T-helper 1 cell treated with Interleukin-12 subunit alpha and Interleukin-12 subunit beta and Interleukin-4 antibody, amounts not matched to agents 30 μg/mL and 1 μg/mL, for 36 hours (primary cell): ENCODE data around the gene MYO9A.

Experiments
- H3K27ac Mint-ChIP-seq: one replicate; pipeline ENCODE4 v1.8.0; 2021; ENCODE audit warnings: mild to moderate bottlenecking, mixed read lengths
- H3K27me3 Mint-ChIP-seq: one replicate; pipeline ENCODE4 v1.8.0; 2021; ENCODE audit warnings: low read depth, mixed read lengths
- H3K36me3 Mint-ChIP-seq: one replicate; pipeline ENCODE4 v1.8.0; 2021; ENCODE audit warnings: low read depth, mixed read lengths
- H3K4me1 Mint-ChIP-seq: one replicate; pipeline ENCODE4 v1.8.0; 2021; ENCODE audit warnings: low read depth, mixed read lengths
- H3K4me3 Mint-ChIP-seq: one replicate; pipeline ENCODE4 v1.8.0; 2021; ENCODE audit warnings: mild to moderate bottlenecking, moderate library complexity, mixed read lengths
- H3K9me3 Mint-ChIP-seq: one replicate; pipeline ENCODE4 v1.8.0; 2021; ENCODE audit warnings: mixed read lengths

MYO9A gene

GRCh38 chr15:72153269-72154000 lies 35.5 kb upstream of the MYO9A start:
- Mint-ChIP-seq H3K27ac (no peak overlapping the region), H3K4me1 (peaks cover 5% of the 10 kb centered on the region), H3K9me3 (no peaks in the 10 kb centered on the region), H3K27me3 (no peaks in the 10 kb centered on the region), H3K4me3 (no peak overlapping the region), H3K36me3 (no peaks in the 10 kb centered on the region)

- Mint-ChIP-seq H3K9me3 (no peaks in the 10 kb centered on the region), H3K36me3 (no peaks in the 10 kb centered on the region), H3K4me1 (no peaks in the 10 kb centered on the region), H3K27me3 (peaks cover 4% of the 10 kb centered on the region), H3K27ac (no peak overlapping the region), H3K4me3 (no peak overlapping the region)
Observed at GRCh38 chr15:72147418-72147817, 29.5 kb upstream of the MYO9A start.

GRCh38 chr15:72146934-72147333 lies 29.0 kb upstream of the MYO9A start:
- peaks cover 4% of the 10 kb centered on the region for H3K27me3 Mint-ChIP-seq
- H3K36me3 Mint-ChIP-seq: no peaks in the 10 kb centered on the region
- no peaks in the 10 kb centered on the region for H3K4me1 Mint-ChIP-seq
- H3K27ac Mint-ChIP-seq: no peak overlapping the region
- no peak overlapping the region for H3K4me3 Mint-ChIP-seq
- H3K9me3 Mint-ChIP-seq: no peaks in the 10 kb centered on the region

- Mint-ChIP-seq H3K27ac (no peak overlapping the region), H3K27me3 (peaks cover 4% of the 10 kb centered on the region), H3K36me3 (no peaks in the 10 kb centered on the region), H3K9me3 (no peaks in the 10 kb centered on the region), H3K4me1 (peaks cover 4% of the 10 kb centered on the region), H3K4me3 (no peak overlapping the region)
Observed at GRCh38 chr15:72146221-72146620, 28.3 kb upstream of the MYO9A start.

- no peak overlapping the region for H3K4me3 Mint-ChIP-seq
- H3K27ac Mint-ChIP-seq: no peak overlapping the region
Observed at GRCh38 chr15:72141171-72142084, 23.5 kb upstream of the MYO9A start.

GRCh38 chr15:72140088-72140487 lies 22.1 kb upstream of the MYO9A start:
- Mint-ChIP-seq H3K4me1 (peaks cover 4% of the 10 kb centered on the region), H3K27me3 (no peaks in the 10 kb centered on the region), H3K36me3 (no peaks in the 10 kb centered on the region), H3K4me3 (no peak overlapping the region), H3K9me3 (no peaks in the 10 kb centered on the region), H3K27ac (no peak overlapping the region)

More at GRCh38 chr15:72141171-72142084, 23.5 kb upstream of the MYO9A start:
- no peaks in the 10 kb centered on the region for H3K9me3 Mint-ChIP-seq
- peaks cover 4% of the 10 kb centered on the region for H3K4me1 Mint-ChIP-seq
- H3K27me3 Mint-ChIP-seq: no peaks in the 10 kb centered on the region
- H3K36me3 Mint-ChIP-seq: no peaks in the 10 kb centered on the region

- H3K36me3 Mint-ChIP-seq: no peaks in the 10 kb centered on the region
- H3K27ac Mint-ChIP-seq: no peak overlapping the region
- no peaks in the 10 kb centered on the region for H3K27me3 Mint-ChIP-seq
- peaks cover 4% of the 10 kb centered on the region for H3K4me1 Mint-ChIP-seq
- no peak overlapping the region for H3K4me3 Mint-ChIP-seq
- H3K9me3 Mint-ChIP-seq: no peaks in the 10 kb centered on the region
Observed at GRCh38 chr15:72139667-72140066, 21.7 kb upstream of the MYO9A start.

- H3K9me3 Mint-ChIP-seq: no peaks in the 10 kb centered on the region
- H3K36me3 Mint-ChIP-seq: no peaks in the 10 kb centered on the region
- H3K4me3 Mint-ChIP-seq: no peak overlapping the region
- H3K4me1 Mint-ChIP-seq: peaks cover 1% of the 10 kb centered on the region
- H3K27me3 Mint-ChIP-seq: peaks cover 4% of the 10 kb centered on the region
- no peak overlapping the region for H3K27ac Mint-ChIP-seq
Observed at GRCh38 chr15:72136170-72137051, 18.5 kb upstream of the MYO9A start.

DNA sequence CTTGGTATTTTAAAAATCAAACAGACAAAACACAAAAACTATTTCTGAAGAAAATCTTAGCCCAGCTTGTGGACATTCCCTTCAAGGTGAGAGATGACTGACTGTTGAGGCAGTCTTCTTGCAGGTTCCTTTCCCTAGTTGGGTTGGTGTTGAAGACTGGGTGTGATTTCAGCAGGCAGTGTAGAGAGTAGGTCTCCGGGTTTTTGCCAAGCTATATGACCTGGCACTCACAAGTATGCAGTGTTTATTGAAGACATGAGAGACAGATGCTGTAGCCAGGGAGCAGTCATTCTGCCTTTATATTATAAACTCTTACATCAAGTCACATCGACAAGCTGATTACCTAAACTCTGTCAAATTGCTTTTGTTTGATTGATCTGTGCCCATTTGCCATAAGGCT lies 17.8 kb upstream of the MYO9A start:
- H3K36me3 Mint-ChIP-seq: no peaks in the 10 kb centered on the region
- peaks cover 4% of the 10 kb centered on the region for H3K27me3 Mint-ChIP-seq
- no peak overlapping the region for H3K27ac Mint-ChIP-seq
- H3K4me3 Mint-ChIP-seq: no peak overlapping the region
- H3K9me3 Mint-ChIP-seq: no peaks in the 10 kb centered on the region
- no peaks in the 10 kb centered on the region for H3K4me1 Mint-ChIP-seq

- Mint-ChIP-seq H3K4me3 (no peak overlapping the region), H3K4me1 (no peaks in the 10 kb centered on the region), H3K36me3 (no peaks in the 10 kb centered on the region), H3K27me3 (peaks cover 4% of the 10 kb centered on the region), H3K9me3 (no peaks in the 10 kb centered on the region), H3K27ac (no peak overlapping the region)
Observed at GRCh38 chr15:72133211-72133610, 15.3 kb upstream of the MYO9A start.

- H3K36me3 Mint-ChIP-seq: no peaks in the 10 kb centered on the region
- no peaks in the 10 kb centered on the region for H3K4me1 Mint-ChIP-seq
- peaks cover 4% of the 10 kb centered on the region for H3K27me3 Mint-ChIP-seq
- no peaks in the 10 kb centered on the region for H3K9me3 Mint-ChIP-seq
- H3K27ac Mint-ChIP-seq: no peak overlapping the region
- no peak overlapping the region for H3K4me3 Mint-ChIP-seq
Observed at GRCh38 chr15:72131922-72132321, 14.0 kb upstream of the MYO9A start.

GRCh38 chr15:72130272-72130671 lies 12.3 kb upstream of the MYO9A start:
- H3K27me3 Mint-ChIP-seq: peaks cover 4% of the 10 kb centered on the region
- H3K27ac Mint-ChIP-seq: no peak overlapping the region
- no peaks in the 10 kb centered on the region for H3K36me3 Mint-ChIP-seq
- no peaks in the 10 kb centered on the region for H3K4me1 Mint-ChIP-seq
- H3K4me3 Mint-ChIP-seq: no peak overlapping the region
- H3K9me3 Mint-ChIP-seq: no peaks in the 10 kb centered on the region

- H3K36me3 Mint-ChIP-seq: no peaks in the 10 kb centered on the region
- H3K9me3 Mint-ChIP-seq: no peaks in the 10 kb centered on the region
- no peak overlapping the region for H3K27ac Mint-ChIP-seq
- no peaks in the 10 kb centered on the region for H3K4me1 Mint-ChIP-seq
- no peak overlapping the region for H3K4me3 Mint-ChIP-seq
- peaks cover 4% of the 10 kb centered on the region for H3K27me3 Mint-ChIP-seq
Observed at GRCh38 chr15:72128359-72128758, 10.4 kb upstream of the MYO9A start.

GRCh38 chr15:72127724-72128322 lies 9.9 kb upstream of the MYO9A start:
- H3K9me3 Mint-ChIP-seq: no peaks in the 10 kb centered on the region
- no peak overlapping the region for H3K4me3 Mint-ChIP-seq
- H3K27ac Mint-ChIP-seq: no peak overlapping the region
- no peaks in the 10 kb centered on the region for H3K4me1 Mint-ChIP-seq
- peaks cover 4% of the 10 kb centered on the region for H3K27me3 Mint-ChIP-seq
- H3K36me3 Mint-ChIP-seq: no peaks in the 10 kb centered on the region
